Stomach (tissue), 9 donors: ENCODE data around the gene PITPNM3. TPM values are rescaled to one million over a fixed set of nuclear protein-coding genes. Genes with fewer than 3 reads are reported as not detected.
"Not testable (repeated sequence)": the region's sequence is repeated elsewhere in the genome, so short reads cannot be mapped to it uniquely, and the experiment has no call there.

ENCODE experiments used
- DNase-seq, 2 donors: peaks; one replicate each; pipeline versions ENCODE4 v3.0.0 to v3.0.0-alpha.2; 2013 to 2019
- H3K27ac ChIP-seq, 5 donors: fragments of 200-600 bp in 4 of 5; sonication (generic) in 4 of 5; one replicate each; pipeline ENCODE4 v1.5.1; 2013 to 2019; ENCODE audit warnings: mild to moderate bottlenecking in 1 of 5, moderate library complexity in 1 of 5
- H3K27me3 ChIP-seq, 3 donors: fragments of 200-600 bp; sonication (generic); one replicate each; pipeline ENCODE4 v1.5.1; 2017 to 2019; ENCODE audit warnings: mixed run types in 1 of 3
- H3K36me3 ChIP-seq, 4 donors: fragments of 200-600 bp; sonication (generic); 1 replicate in 3 of 4; 2 replicates in 1 of 4; pipeline ENCODE4 v1.5.1; 2016 to 2019
- H3K4me1 ChIP-seq, 4 donors: fragments of 200-600 bp; sonication (generic); one replicate each; pipeline ENCODE4 v1.5.1; 2016 to 2019
- H3K4me3 ChIP-seq, 4 donors: fragments of 200-600 bp; sonication (generic) in 3 of 4; one replicate each; pipeline ENCODE4 v1.5.1; 2016 to 2019; ENCODE audit warnings: mild to moderate bottlenecking in 1 of 4
- H3K9me3 ChIP-seq, 4 donors: fragments of 200-600 bp; sonication (generic); one replicate each; pipeline ENCODE4 v1.5.1; 2016 to 2019
- CTCF ChIP-seq, 7 experiments: fragments of 450-650 bp in 4 of 7; fragments of 200-600 bp in 3 of 7; sonication (generic) in 3 of 7; IDR thresholded peaks; one replicate each; pipeline ENCODE4 v1.5.1; 2016 to 2019; ENCODE audit warnings: antibody characterized with exemption in 7 of 7, control low read depth in 2 of 7, mild to moderate bottlenecking in 1 of 7
- EP300 ChIP-seq: sonication (generic); formaldehyde crosslinking; IDR thresholded peaks from one replicate; pipeline ENCODE4 v1.6.1; 2017; ENCODE audit warnings: antibody characterized with exemption
- POLR2A ChIP-seq, 4 donors: fragments of 450-650 bp; IDR thresholded peaks; one replicate each; pipeline ENCODE4 v1.6.1; 2016; ENCODE audit warnings: antibody characterized with exemption in 4 of 4, control low read depth in 2 of 4, mild to moderate bottlenecking in 1 of 4, moderate library complexity in 1 of 4
- POLR2AphosphoS5 ChIP-seq, 3 donors: sonication (generic); formaldehyde crosslinking; IDR thresholded peaks; one replicate each; pipeline ENCODE4 v1.6.1; 2016; ENCODE audit warnings: antibody characterized with exemption in 3 of 3
- WGBS, 5 donors: extraction: QIAGEN DNeasy Blood & Tissue Kit in 3 of 5; methylation state at CpG; one replicate each; pipeline versions ENCODE4 v1.1.5 to v1.1.7; 2013 to 2018; 5-methylcytosine and 5-hydroxymethylcytosine counted together
- intact Hi-C: fragments of 100-400 bp; cut with DNase I; formaldehyde crosslinking; loops from one replicate; pipeline ENCODE4 v1.15.1; 2023; ENCODE audit warnings: low total_unique reads
- polyA plus RNA-seq, 3 donors: library from polyadenylated mRNA; stranded (reverse); fragments of 200-250 nt; gene quantifications; one replicate each; pipeline ENCODE4 v1.2.3, GENCODE V29; 2013
- total RNA-seq, 5 donors: library from RNA; depleted of rRNA; stranded (reverse); fragments of >200 nt; gene quantifications; one replicate each; pipeline versions ENCODE4 v1.1.0 to v1.2.3, GENCODE V29; 2014 to 2016
- donor health status: healthy with polysubstance abuse.
- donor health status: Bipolar disorder and iron deficiency.
- donor health status: healthy.

The PITPNM3 gene
- total and polyA plus RNA-seq, 8 donors = 1.1 to 19.3 (median 5.8) TPM

GRCh38 chr17:6483507-6483906 is 72.8 kb downstream of the PITPNM3 start:
- no peak for TF ChIP-seq POLR2A (IDR thresholded peaks at IDR 0.05)
- H3K9me3 ChIP-seq = no peaks in the 10 kb centered on the region
- intact Hi-C loops = no loop called here
- H3K4me3 ChIP-seq = no peak overlapping the region
- H3K4me1 ChIP-seq = peaks cover 0 to 7% (median 0%) of the 10 kb centered on the region in 4 donors
- no peak overlapping the region for H3K27ac ChIP-seq
- 90 to 94% (median 91%) methylated on average over 14 to 16 of the region's 16 CpGs for WGBS, 5 donors
- DNase-seq = no peak
- H3K27me3 ChIP-seq = no peaks in the 10 kb centered on the region
- peaks cover 0 to 19% (median 4%) of the 10 kb centered on the region in 4 donors for H3K36me3 ChIP-seq

GRCh38 chr17:6482796-6483195 is 73.6 kb downstream of the PITPNM3 start:
- H3K4me1 ChIP-seq, H3K27ac ChIP-seq, H3K4me3 ChIP-seq, DNase-seq, intact Hi-C loops, H3K27me3 ChIP-seq, H3K9me3 ChIP-seq: not testable (repeated sequence)
- WGBS, 5 donors = 76 to 90% (median 84%) methylated on average over 10 of the region's 10 CpGs
- H3K36me3 ChIP-seq = peaks cover 0 to 27% (median 5%) of the 10 kb centered on the region in 4 donors

GRCh38 chr17:6482105-6482455 is 74.3 kb downstream of the PITPNM3 start:
- H3K27ac ChIP-seq = no peak overlapping the region
- TF ChIP-seq POLR2A (IDR thresholded peaks at IDR 0.05) = no peak
- peaks cover 0 to 34% (median 6%) of the 10 kb centered on the region in 4 donors for H3K36me3 ChIP-seq
- no peak for DNase-seq
- WGBS, 5 donors = 83 to 96% (median 87%) methylated on average over 6 of the region's 6 CpGs
- H3K4me1 ChIP-seq = no peaks in the 10 kb centered on the region
- H3K4me3 ChIP-seq = no peak overlapping the region
- no peaks in the 10 kb centered on the region for H3K27me3 ChIP-seq
- no peaks in the 10 kb centered on the region for H3K9me3 ChIP-seq
- intact Hi-C loops = no loop called here

- Histone ChIP-seq H3K4me3 (no peak overlapping the region), H3K27me3 (no peaks in the 10 kb centered on the region), H3K27ac (peak overlapping the region in 1 of 5 donors; percentile 42), H3K4me1 (peaks cover 0 to 6% (median 3%) of the 10 kb centered on the region in 4 donors), H3K9me3 (no peaks in the 10 kb centered on the region), H3K36me3 (peaks cover 0 to 43% (median 12%) of the 10 kb centered on the region in 4 donors)
- intact Hi-C loops = no loop called here
- 56 to 84% (median 69%) methylated on average over 9 of the region's 9 CpGs for WGBS, 5 donors
- DNase-seq = no peak
- no peak for TF ChIP-seq CTCF (IDR thresholded peaks at IDR 0.05)
- no peak for TF ChIP-seq EP300
- no peak for TF ChIP-seq POLR2AphosphoS5 (IDR thresholded peaks at IDR 0.05)
- no peak for TF ChIP-seq POLR2A (IDR thresholded peaks at IDR 0.05)
Measured at GRCh38 chr17:6480303-6480675, 76.1 kb downstream of the PITPNM3 start.

- Histone ChIP-seq H3K4me1 (peaks cover 0 to 11% (median 3%) of the 10 kb centered on the region in 4 donors), H3K4me3 (no peak overlapping the region), H3K27ac (peak overlapping the region in 1 of 5 donors; percentile 42), H3K27me3 (no peaks in the 10 kb centered on the region), H3K9me3 (no peaks in the 10 kb centered on the region), H3K36me3 (peaks cover 0 to 43% (median 12%) of the 10 kb centered on the region in 4 donors)
- intact Hi-C loops = no loop called here
- no peak for DNase-seq
- WGBS, 5 donors = 61 to 67% (median 63%) methylated on average over 13 of the region's 13 CpGs
- TF ChIP-seq EP300 (no peak), POLR2AphosphoS5 (IDR thresholded peaks at IDR 0.05) (no peak), POLR2A (IDR thresholded peaks at IDR 0.05) (no peak), CTCF (IDR thresholded peaks at IDR 0.05) (no peak)
Measured at GRCh38 chr17:6479622-6480302, 76.6 kb downstream of the PITPNM3 start.

- intact Hi-C loops = no loop called here
- no peak for DNase-seq
- H3K9me3 ChIP-seq = no peaks in the 10 kb centered on the region
- H3K27me3 ChIP-seq = no peaks in the 10 kb centered on the region
- H3K4me1 ChIP-seq = peaks cover 0 to 15% (median 3%) of the 10 kb centered on the region in 4 donors
- peaks cover 0 to 32% (median 8%) of the 10 kb centered on the region in 4 donors for H3K36me3 ChIP-seq
- 88 to 97% (median 92%) methylated on average over 10 to 11 of the region's 11 CpGs for WGBS, 5 donors
- peak overlapping the region in 1 of 5 donors; percentile 29 for H3K27ac ChIP-seq
- TF ChIP-seq POLR2A (IDR thresholded peaks at IDR 0.05) = no peak
- no peak for TF ChIP-seq POLR2AphosphoS5 (IDR thresholded peaks at IDR 0.05)
- TF ChIP-seq EP300 = no peak
- TF ChIP-seq CTCF (IDR thresholded peaks at IDR 0.05) = no peak
- H3K4me3 ChIP-seq = no peak overlapping the region
Measured at GRCh38 chr17:6478486-6478885, 77.9 kb downstream of the PITPNM3 start.
